Activated naive CD4-positive, alpha-beta T cell treated with anti-CD3 and anti-CD28 coated beads, Interleukin-2, amount 10 ng/mL, durations not matched to agents 7 days and 5 days (primary cell): ENCODE measurements around the gene SPATS2L.

Experiments
- CTCF ChIA-PET: fragments of 350-600 bp; sonication (Branson Sonifier 250); formaldehyde crosslinking; loops from one replicate; lab custom pipeline; 2021; ENCODE audit warnings: antibody characterized with exemption; lab: Charles Lee
- DNase-seq: peaks from one replicate; pipeline ENCODE4 v3.0.0-alpha.2; 2020
- H3K27ac Mint-ChIP-seq: one replicate; pipeline ENCODE4 v1.8.0; 2021; ENCODE audit warnings: mild to moderate bottlenecking, moderate library complexity, mixed read lengths
- H3K27me3 Mint-ChIP-seq: one replicate; pipeline ENCODE4 v1.8.0; 2021; ENCODE audit warnings: mild to moderate bottlenecking, mixed read lengths
- H3K36me3 Mint-ChIP-seq: one replicate; pipeline ENCODE4 v1.8.0; 2021; ENCODE audit warnings: mixed read lengths
- H3K4me1 Mint-ChIP-seq: one replicate; pipeline ENCODE4 v1.8.0; 2021; ENCODE audit warnings: mixed read lengths
- H3K4me3 Mint-ChIP-seq: one replicate; pipeline ENCODE4 v1.8.0; 2021; ENCODE audit warnings: mild to moderate bottlenecking, moderate library complexity, mixed read lengths
- H3K9me3 Mint-ChIP-seq: one replicate; pipeline ENCODE4 v1.8.0; 2021; ENCODE audit warnings: mixed read lengths

Gene SPATS2L

GRCh38 chr2:200418399-200418798, 111.9 kb downstream of the SPATS2L start:
- CTCF ChIA-PET = interaction anchor here (0.5 to 0.9 kb wide), 2 partner anchors 63 to 397 kb away, joined by 3 read pairs; no protein-coding TSS in a partner anchor
- no peaks in the 10 kb centered on the region for H3K4me1 Mint-ChIP-seq
- H3K9me3 Mint-ChIP-seq = no peaks in the 10 kb centered on the region
- H3K36me3 Mint-ChIP-seq = peaks cover 15% of the 10 kb centered on the region
- no peak overlapping the region for H3K27ac Mint-ChIP-seq
- DNase-seq = no peak
- H3K4me3 Mint-ChIP-seq = no peak overlapping the region
- H3K27me3 Mint-ChIP-seq = no peaks in the 10 kb centered on the region

- DNase-seq = no peak
- CTCF ChIA-PET = no interaction called here
- Mint-ChIP-seq H3K9me3 (no peaks in the 10 kb centered on the region), H3K36me3 (peaks cover 13% of the 10 kb centered on the region), H3K4me3 (no peak overlapping the region), H3K27me3 (no peaks in the 10 kb centered on the region), H3K4me1 (peaks cover 2% of the 10 kb centered on the region), H3K27ac (no peak overlapping the region)
Observed at GRCh38 chr2:200419325-200419724, 112.8 kb downstream of the SPATS2L start.

GRCh38 chr2:200421270-200421669, 114.8 kb downstream of the SPATS2L start:
- Mint-ChIP-seq H3K4me1 (peaks cover 5% of the 10 kb centered on the region), H3K9me3 (no peaks in the 10 kb centered on the region), H3K27me3 (no peaks in the 10 kb centered on the region), H3K4me3 (no peak overlapping the region), H3K36me3 (peaks cover 13% of the 10 kb centered on the region), H3K27ac (no peak overlapping the region)
- no peak for DNase-seq
- CTCF ChIA-PET = no interaction called here

GRCh38 chr2:200422071-200422470, 115.6 kb downstream of the SPATS2L start:
- Mint-ChIP-seq H3K4me3 (no peak overlapping the region), H3K27me3 (no peaks in the 10 kb centered on the region), H3K36me3 (peaks cover 13% of the 10 kb centered on the region), H3K4me1 (peaks cover 12% of the 10 kb centered on the region), H3K9me3 (no peaks in the 10 kb centered on the region), H3K27ac (no peak overlapping the region)
- CTCF ChIA-PET = interaction anchor here (0.9 kb wide), 1 partner anchor 437 kb away, joined by 3 read pairs; no protein-coding TSS in a partner anchor
- DNase-seq = no peak

- CTCF ChIA-PET = interaction anchor here (0.9 kb wide), 1 partner anchor 438 kb away, joined by 3 read pairs; no protein-coding TSS in a partner anchor
- DNase-seq = no peak
- Mint-ChIP-seq H3K27me3 (no peaks in the 10 kb centered on the region), H3K36me3 (peaks cover 13% of the 10 kb centered on the region), H3K4me1 (peaks cover 12% of the 10 kb centered on the region), H3K9me3 (no peaks in the 10 kb centered on the region), H3K27ac (no peak overlapping the region), H3K4me3 (no peak overlapping the region)
Observed at GRCh38 chr2:200422532-200423261, 116.2 kb downstream of the SPATS2L start.

- H3K9me3 Mint-ChIP-seq = no peaks in the 10 kb centered on the region
- no peak for DNase-seq
- peaks cover 13% of the 10 kb centered on the region for H3K36me3 Mint-ChIP-seq
- H3K27me3 Mint-ChIP-seq = no peaks in the 10 kb centered on the region
- CTCF ChIA-PET = no interaction called here
- H3K4me3 Mint-ChIP-seq = no peak overlapping the region
- H3K27ac Mint-ChIP-seq = no peak overlapping the region
- peaks cover 12% of the 10 kb centered on the region for H3K4me1 Mint-ChIP-seq
Observed at GRCh38 chr2:200423541-200423940, 117.0 kb downstream of the SPATS2L start.

- CTCF ChIA-PET = interaction anchor here (1.9 kb wide), 1 partner anchor 8 kb away, joined by 5 read pairs; no protein-coding TSS in a partner anchor
- no peaks in the 10 kb centered on the region for H3K9me3 Mint-ChIP-seq
- H3K4me3 Mint-ChIP-seq = no peak overlapping the region
- H3K4me1 Mint-ChIP-seq = peaks cover 12% of the 10 kb centered on the region
- peak overlapping the region; percentile 47 for H3K27ac Mint-ChIP-seq
- no peak for DNase-seq
- H3K27me3 Mint-ChIP-seq = no peaks in the 10 kb centered on the region
- H3K36me3 Mint-ChIP-seq = peaks cover 7% of the 10 kb centered on the region
Observed at GRCh38 chr2:200425026-200425821, 118.7 kb downstream of the SPATS2L start.

- H3K27me3 Mint-ChIP-seq = no peaks in the 10 kb centered on the region
- peaks cover 5% of the 10 kb centered on the region for H3K36me3 Mint-ChIP-seq
- no peak overlapping the region for H3K4me3 Mint-ChIP-seq
- no peaks in the 10 kb centered on the region for H3K9me3 Mint-ChIP-seq
- no peak overlapping the region for H3K27ac Mint-ChIP-seq
- peaks cover 12% of the 10 kb centered on the region for H3K4me1 Mint-ChIP-seq
- CTCF ChIA-PET = interaction anchor here (1.0 to 1.9 kb wide), 2 partner anchors 9 to 10 kb away, joined by 3 to 5 read pairs; no protein-coding TSS in a partner anchor
- no peak for DNase-seq
Observed at GRCh38 chr2:200426754-200427153, 120.3 kb downstream of the SPATS2L start.

GRCh38 chr2:200428961-200429665, 122.6 kb downstream of the SPATS2L start:
- no peak overlapping the region for H3K4me3 Mint-ChIP-seq
- H3K27me3 Mint-ChIP-seq = no peaks in the 10 kb centered on the region
- H3K9me3 Mint-ChIP-seq = no peaks in the 10 kb centered on the region
- no peak for DNase-seq
- no peak overlapping the region for H3K27ac Mint-ChIP-seq
- CTCF ChIA-PET = interaction anchor here (1.0 kb wide), 1 partner anchor 123 kb away, joined by 3 read pairs; no protein-coding TSS in a partner anchor
- H3K36me3 Mint-ChIP-seq = no peaks in the 10 kb centered on the region
- H3K4me1 Mint-ChIP-seq = peaks cover 10% of the 10 kb centered on the region

- Mint-ChIP-seq H3K4me3 (no peak overlapping the region), H3K27ac (no peak overlapping the region), H3K9me3 (no peaks in the 10 kb centered on the region), H3K27me3 (no peaks in the 10 kb centered on the region), H3K36me3 (no peaks in the 10 kb centered on the region), H3K4me1 (peaks cover 10% of the 10 kb centered on the region)
- CTCF ChIA-PET = no interaction called here
- no peak for DNase-seq
Observed at GRCh38 chr2:200430017-200430416, 123.5 kb downstream of the SPATS2L start.

GRCh38 chr2:200431996-200432705, 125.7 kb downstream of the SPATS2L start:
- CTCF ChIA-PET = interaction anchor here (1.0 kb wide), 1 partner anchor 12 kb away, joined by 3 read pairs; no protein-coding TSS in a partner anchor
- H3K9me3 Mint-ChIP-seq = peaks cover 2% of the 10 kb centered on the region
- no peak overlapping the region for H3K4me3 Mint-ChIP-seq
- DNase-seq = no peak
- no peaks in the 10 kb centered on the region for H3K27me3 Mint-ChIP-seq
- H3K36me3 Mint-ChIP-seq = peaks cover 4% of the 10 kb centered on the region
- H3K4me1 Mint-ChIP-seq = no peaks in the 10 kb centered on the region
- no peak overlapping the region for H3K27ac Mint-ChIP-seq

- H3K27ac Mint-ChIP-seq = no peak overlapping the region
- no peak for DNase-seq
- CTCF ChIA-PET = no interaction called here
- H3K27me3 Mint-ChIP-seq = no peaks in the 10 kb centered on the region
- no peaks in the 10 kb centered on the region for H3K4me1 Mint-ChIP-seq
- no peak overlapping the region for H3K4me3 Mint-ChIP-seq
- H3K36me3 Mint-ChIP-seq = peaks cover 16% of the 10 kb centered on the region
- H3K9me3 Mint-ChIP-seq = peaks cover 2% of the 10 kb centered on the region
Observed at GRCh38 chr2:200435379-200435778, 128.9 kb downstream of the SPATS2L start.

GRCh38 chr2:200438251-200438650, 131.8 kb downstream of the SPATS2L start:
- H3K9me3 Mint-ChIP-seq = peaks cover 2% of the 10 kb centered on the region
- no peak overlapping the region for H3K27ac Mint-ChIP-seq
- no peak for DNase-seq
- no peak overlapping the region for H3K4me3 Mint-ChIP-seq
- peaks cover 23% of the 10 kb centered on the region for H3K36me3 Mint-ChIP-seq
- no peaks in the 10 kb centered on the region for H3K27me3 Mint-ChIP-seq
- no peaks in the 10 kb centered on the region for H3K4me1 Mint-ChIP-seq
- CTCF ChIA-PET = no interaction called here
